Fibroblast of skin of left biceps (primary cell): ENCODE results near the gene C1orf174.

Experiments
- DNase-seq, 2 experiments: peaks; one replicate each; pipeline ENCODE4 v3.0.0-alpha.2; 2013; ENCODE audit warnings: low read depth in 2 of 2

The C1orf174 gene

GRCh38 chr1:3910049-3910731 lies 10.1 kb upstream of the C1orf174 start:
- no peak for DNase-seq

GRCh38 chr1:3909615-3910014 lies 9.5 kb upstream of the C1orf174 start:
- no peak for DNase-seq

GRCh38 chr1:3908886-3909517 lies 8.9 kb upstream of the C1orf174 start:
- DNase-seq: no peak

GRCh38 chr1:3907621-3908165 lies 7.6 kb upstream of the C1orf174 start:
- no peak for DNase-seq

- no peak for DNase-seq
These were observed 7.0 kb upstream of the C1orf174 start for GRCh38 chr1:3907031-3907534.

- no peak for DNase-seq
These were observed 6.6 kb upstream of the C1orf174 start for GRCh38 chr1:3906672-3907020.

- DNase-seq: no peak
These were observed 6.0 kb upstream of the C1orf174 start for GRCh38 chr1:3905953-3906671.

- no peak for DNase-seq
These were observed 5.3 kb upstream of the C1orf174 start for GRCh38 chr1:3905266-3905952.

GRCh38 chr1:3904843-3905185 lies 4.7 kb upstream of the C1orf174 start:
- no peak for DNase-seq

- no peak for DNase-seq
These were observed 4.2 kb upstream of the C1orf174 start for GRCh38 chr1:3904006-3904842.

GRCh38 chr1:3903141-3904005 lies 3.3 kb upstream of the C1orf174 start:
- no peak for DNase-seq

GRCh38 chr1:3902571-3903091 lies 2.6 kb upstream of the C1orf174 start:
- DNase-seq: no peak

GRCh38 chr1:3902111-3902511 lies 2.0 kb upstream of the C1orf174 start:
- DNase-seq: no peak

GRCh38 chr1:3900969-3901529 lies 977 bp upstream of the C1orf174 start:
- DNase-seq: peak; percentile 86 to 88

GRCh38 chr1:3899754-3900149 lies 320 bp downstream of the C1orf174 start:
- DNase-seq: no peak

GRCh38 chr1:3898994-3899753 lies 898 bp downstream of the C1orf174 start:
- DNase-seq: no peak

- no peak for DNase-seq
These were observed 1.7 kb downstream of the C1orf174 start for GRCh38 chr1:3898475-3898735.

- DNase-seq: no peak
These were observed 3.6 kb downstream of the C1orf174 start for GRCh38 chr1:3896396-3897000.

- DNase-seq: no peak
These were observed 4.1 kb downstream of the C1orf174 start for GRCh38 chr1:3895951-3896325.
